NCI-H460 (cell line): ENCODE results near the gene ASCL2. TPM values are rescaled to one million over a fixed set of nuclear protein-coding genes. Genes with fewer than 3 reads are reported as not detected.
"Not testable (repeated sequence)": the region's sequence is repeated elsewhere in the genome, so short reads cannot be mapped to it uniquely, and the experiment has no call there.

Source experiments
- DNase-seq: peaks from one replicate; pipeline ENCODE4 v3.0.0-alpha.2; 2016; ENCODE audit warnings: low read depth; ENCODE audit errors: extremely low read depth
- total RNA-seq: library from RNA; depleted of rRNA; stranded (reverse); fragments of >200 nt; shearing (Covaris generic); gene quantifications from 2 replicates; pipeline ENCODE4 v1.2.3, GENCODE V29; 2014; rRNA removed

ASCL2 gene
- total RNA-seq, 1 experiment from 2014 or later, result not detected

DNA sequence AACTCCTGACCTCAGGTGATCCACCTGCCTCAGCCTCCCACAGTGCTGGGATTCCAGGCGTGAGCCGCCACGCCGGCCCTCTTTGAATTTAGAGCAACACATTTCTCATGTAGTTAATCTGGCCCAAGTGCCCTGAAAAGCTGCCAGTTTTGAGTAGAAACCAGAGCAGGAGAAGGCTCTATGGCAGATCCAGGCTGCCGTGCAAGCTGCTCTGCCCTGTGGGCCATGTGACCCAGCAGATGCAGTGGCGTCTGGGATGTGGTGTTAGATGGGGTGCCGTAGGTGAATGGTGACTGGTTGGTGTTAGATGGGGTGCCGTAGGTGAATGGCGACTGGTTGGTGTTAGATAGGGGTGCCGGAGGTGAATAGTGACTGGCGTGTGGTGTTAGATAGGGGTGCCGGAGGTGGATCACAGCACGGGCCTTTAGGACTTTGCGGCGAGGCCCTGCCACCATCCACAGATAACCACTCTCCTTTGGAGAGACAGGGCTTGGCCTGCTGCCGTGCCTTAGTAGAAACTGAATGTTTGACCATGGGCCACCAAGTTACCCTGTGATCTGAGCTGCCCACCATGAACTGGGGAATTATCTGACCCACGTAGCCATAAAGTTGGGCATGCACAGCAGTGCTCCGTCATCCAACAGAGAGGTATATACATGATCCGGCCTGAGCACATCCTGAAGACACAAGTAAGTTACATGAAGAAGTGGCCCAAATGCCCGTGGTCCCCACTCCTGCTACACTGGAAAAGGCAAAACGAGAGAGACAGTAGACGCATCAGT, 32.7 kb downstream of the ASCL2 start:
- no peak for DNase-seq

DNA sequence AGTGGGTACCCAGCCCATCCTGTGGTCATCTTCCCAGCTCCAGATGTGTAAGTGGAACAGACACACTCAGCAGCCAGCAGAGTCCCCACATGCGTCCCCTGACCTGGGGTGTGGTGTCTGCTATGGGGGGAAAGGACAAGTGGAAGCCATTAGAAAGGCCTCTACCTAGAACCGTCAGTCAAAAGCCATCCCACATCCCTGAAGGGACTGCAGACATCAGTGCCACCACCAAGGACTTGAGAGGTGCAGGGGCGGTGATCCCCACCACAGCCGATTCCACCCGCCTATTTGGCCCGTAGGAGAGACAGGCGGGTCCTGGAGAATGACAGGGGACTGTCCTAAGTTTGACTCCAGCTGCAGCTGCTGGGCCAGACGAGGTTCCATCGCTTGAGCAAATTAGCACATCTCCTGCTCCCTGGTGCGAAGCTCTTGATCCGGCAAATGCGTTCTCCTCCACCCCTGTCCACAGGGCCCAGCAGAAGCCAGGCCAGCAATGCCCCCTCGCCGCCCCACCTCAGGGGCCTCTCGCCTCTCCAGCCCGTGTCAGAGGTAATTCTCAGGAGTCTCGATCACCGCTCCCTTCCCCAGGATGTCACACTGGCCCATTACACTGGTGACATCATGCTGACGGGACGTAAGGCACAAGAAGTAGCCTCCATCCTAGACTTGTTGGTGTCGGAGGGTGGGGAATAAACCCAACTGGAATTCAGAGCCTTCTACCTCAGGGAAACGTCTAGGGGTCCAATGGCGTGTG, 33.8 kb downstream of the ASCL2 start:
- DNase-seq, result not testable (repeated sequence)

DNA sequence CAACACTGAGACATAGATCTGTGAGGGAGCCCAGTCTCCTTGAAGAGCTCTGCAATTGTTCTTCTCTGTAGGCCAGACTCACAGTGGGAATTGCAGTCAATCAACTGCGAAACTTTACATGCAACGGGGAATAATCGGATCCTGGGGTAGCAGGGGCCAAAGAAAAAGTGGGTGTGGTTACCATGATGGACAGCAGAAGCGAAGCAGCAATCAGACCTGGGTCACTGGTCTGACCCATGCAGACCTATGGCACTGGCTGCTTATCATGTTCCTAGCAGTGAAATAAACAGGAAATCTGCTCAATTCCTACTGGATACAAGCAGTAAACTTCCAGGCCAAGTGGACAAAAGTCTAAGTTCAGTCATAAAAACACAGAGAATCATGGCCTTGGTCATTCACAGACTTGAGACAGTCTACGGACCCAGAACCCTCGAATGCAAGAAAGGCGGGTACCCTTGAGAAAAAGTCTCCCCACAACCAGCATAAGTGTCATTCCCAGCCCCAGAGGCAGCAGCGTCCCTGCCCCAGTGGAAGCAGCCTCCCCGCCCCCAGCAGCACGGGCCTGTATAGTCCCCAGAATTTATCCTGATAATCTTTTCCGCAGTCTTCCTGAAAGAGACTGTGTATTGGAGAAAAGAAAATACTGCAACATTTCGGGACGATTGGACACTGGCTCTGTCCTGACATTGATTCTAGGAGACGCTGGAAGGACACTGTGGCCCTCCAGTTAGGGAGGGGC, 34.6 kb downstream of the ASCL2 start:
- no peak for DNase-seq

DNA sequence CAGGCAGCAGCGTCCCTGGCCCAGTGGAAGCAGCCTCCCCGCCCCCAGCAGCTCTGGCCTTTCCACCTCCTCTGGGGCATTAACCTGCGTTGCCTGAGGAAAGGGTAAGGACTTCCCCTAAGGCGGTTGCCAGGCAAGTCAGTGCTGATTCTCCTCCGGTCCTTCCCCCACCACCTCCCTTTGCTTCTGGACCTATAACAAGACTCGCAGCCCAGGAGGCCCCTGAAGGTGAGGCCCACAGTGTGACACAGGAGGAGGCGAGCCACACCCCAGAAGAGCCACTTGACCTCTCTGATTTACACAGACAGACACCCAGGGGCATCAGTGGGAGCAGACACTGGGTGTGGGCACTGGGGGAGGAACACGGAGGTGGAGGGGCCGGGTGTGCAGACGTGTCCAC, 35.4 kb downstream of the ASCL2 start:
- DNase-seq, result no peak

DNA sequence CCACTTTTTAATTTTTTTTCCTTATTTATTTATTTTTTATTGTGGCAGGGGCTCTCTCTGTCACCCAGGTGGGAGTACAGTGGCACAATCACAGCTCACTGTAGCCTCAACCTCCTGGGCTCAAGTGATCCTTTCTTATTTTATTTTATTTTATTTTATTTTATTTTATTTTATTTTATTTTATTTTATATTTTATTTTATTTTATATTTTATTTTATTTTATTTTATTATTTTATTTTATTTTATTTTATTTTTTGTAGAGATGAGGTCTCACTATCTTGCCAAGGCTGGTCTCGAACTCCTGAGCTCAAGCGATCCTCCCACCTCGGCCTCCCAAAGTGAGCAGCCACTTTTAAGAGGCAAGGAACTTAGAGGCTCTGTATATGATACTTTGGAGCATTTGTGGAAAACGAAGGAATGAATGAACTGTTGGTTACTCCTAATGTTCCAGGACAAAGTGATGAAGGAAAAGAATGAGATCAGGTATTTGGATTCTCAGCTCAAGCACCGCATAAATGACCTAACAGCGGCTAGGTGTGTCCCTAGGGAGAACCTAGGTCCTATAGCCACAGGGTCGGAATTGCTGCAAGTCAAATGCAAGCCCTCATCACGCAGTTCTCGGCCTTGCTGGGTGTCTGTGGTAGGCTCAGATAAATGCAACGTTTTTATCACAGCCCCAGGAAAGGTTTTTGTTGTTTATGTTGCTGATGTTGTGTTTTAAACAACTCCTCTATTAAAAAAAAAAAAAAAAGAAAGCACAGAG, 36.5 kb downstream of the ASCL2 start:
- no peak for DNase-seq

DNA sequence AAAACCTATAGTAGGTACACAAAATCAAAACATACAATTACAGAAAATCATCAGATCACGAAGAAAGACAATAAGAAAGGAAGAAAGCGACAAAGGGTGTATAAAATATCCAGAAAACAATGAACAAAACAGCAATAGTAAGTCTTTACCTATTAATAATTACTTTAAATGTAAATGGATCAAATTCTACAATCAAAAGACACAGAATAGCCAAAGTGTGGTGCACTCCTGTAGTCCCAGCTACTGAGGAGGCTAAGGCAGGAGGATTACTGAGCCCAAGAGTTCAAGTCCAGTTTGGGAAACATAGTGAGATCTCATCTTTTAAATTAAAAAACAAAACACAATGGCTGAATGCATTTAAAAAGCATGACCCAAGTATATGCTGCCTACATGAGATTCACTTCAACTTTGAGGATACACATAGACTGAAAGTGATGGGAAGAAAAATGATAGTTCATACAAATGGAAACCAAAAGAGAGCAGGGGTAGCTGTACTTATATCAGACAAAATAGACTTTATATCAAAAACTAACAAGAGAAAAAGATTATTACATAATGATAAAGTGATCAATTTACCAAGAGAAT, 40.6 kb downstream of the ASCL2 start:
- DNase-seq, result no peak

DNA sequence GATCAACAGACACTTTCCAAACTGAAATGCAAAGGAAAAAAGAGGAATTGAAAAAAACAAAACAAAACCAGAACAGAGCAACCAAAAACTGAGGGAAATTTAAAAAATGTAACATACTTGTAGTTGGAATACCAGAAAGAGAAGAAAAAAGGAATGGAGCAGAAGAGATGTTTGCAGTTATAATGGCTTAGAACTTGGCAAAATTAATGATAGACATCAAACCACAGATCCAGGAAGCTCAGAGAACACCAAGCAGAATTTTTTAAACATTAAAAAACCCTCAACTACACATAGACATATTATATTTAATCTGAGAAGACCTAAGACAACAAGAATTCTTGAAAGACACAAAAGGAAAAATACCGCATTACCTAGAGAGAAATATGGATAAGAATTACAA, 46.1 kb downstream of the ASCL2 start:
- no peak for DNase-seq

DNA sequence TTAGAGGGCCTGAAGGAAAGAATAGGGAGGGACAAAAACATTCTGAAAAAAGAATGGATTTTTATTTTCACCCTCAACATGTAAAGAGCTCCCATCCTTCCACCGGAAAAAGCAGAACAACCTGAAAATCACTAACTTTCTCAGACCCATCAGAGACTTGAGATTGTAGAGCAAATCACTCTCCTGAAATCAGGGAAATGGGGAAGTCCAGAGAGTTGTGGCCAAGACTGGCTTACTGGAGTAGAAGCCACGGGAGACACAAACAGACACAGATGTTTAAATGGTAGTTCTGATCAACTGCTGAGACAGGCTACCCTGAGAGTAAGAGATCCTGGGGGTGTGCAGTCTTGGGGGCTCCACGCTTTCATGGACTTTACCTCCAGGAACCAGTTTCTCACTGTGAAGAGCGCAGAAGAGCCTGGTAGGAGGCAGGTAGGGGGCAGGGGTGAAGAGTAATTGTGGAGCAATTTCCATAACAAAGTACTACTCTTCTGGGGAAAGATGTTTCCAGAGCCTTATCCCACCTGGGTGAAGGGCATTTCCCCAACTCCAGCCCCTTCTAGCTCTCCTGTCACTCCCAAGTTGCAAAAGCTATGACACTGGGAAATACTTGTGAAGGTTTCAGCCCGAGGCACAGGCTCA, 47.1 kb downstream of the ASCL2 start:
- DNase-seq, result no peak

DNA sequence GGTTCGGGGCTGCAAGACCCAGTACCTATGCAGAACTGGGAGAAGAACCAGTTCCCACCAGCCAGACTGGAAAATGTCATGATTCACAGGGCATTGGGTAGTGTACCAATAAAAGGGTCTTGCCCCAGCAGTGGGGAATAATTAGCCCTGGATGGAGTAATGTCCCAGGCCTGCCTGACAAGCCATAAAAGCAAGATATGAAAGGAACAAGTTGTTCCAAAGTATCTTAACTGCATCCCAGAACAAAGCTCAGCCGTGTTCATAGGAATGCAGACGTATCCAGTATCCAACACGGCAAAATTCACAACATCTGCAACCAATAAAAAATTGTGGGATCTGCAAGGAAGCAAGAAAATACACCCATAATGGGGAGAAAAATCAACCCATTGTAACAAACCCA, 47.9 kb downstream of the ASCL2 start:
- DNase-seq, result no peak

DNA sequence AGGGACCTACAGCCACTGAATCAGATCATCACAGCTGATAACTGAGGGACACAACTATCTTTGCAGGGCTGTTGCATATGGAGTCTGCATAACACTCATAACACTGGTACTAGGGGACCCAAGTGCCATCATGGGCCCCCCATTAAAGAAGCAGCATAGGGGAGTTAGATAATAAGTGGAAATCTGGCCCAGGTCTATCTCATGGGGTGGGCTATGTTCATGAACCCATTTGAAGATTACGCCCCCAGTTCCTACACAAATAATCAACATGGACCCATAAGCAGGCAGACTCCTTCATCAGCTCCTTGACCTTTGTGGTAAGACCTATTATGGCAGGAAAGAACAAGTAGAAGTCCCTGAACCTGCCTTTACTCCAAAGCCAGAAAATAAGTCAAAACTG, 48.8 kb downstream of the ASCL2 start:
- no peak for DNase-seq

DNA sequence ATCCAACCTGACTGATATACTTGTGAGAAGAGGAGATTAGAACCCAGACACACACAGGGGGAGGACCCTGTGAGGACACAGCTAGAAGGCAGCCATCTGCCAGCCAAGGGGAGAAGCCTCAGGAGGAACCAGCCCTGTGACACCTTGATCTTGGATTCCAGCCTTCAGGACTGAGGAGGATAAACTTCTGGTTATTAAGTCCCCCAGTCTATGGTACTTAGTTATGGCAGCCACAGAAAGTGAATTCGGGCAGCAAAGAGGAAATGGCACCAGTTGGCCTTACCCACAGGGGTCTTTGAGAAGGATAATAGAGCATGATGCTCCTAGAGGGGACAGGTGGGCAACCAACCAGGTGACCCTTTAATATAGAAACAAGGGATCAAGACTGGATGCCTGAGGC, 49.4 kb downstream of the ASCL2 start:
- DNase-seq, result no peak

DNA sequence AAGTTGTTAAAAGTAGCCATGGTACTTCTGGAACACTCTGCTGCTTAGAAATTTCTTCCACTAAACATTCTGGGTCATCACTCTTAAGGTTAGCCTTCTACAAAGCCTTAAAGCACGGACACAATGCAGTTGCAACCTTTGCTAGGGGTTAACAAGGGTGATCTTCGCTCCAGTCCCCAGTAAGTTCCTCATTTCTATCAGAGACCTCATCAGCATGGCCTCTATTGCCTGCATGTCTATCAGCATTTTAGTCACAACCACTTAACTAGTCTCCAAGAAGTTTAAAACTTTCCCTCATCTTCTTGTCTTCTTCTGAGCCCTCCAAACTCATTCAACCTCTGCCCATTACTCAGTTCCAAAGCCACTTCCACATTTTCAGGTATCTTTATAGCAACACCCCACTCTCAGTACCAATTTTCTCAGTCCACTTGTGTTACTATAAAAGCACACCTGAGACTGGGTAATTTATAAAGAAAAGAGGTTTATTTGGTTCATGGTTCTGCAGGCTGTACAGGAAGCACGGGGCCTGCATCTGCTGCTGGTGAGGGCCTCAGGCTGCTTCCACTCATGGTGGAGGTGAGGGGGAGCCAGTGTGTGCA, 50.1 kb downstream of the ASCL2 start:
- no peak for DNase-seq

DNA sequence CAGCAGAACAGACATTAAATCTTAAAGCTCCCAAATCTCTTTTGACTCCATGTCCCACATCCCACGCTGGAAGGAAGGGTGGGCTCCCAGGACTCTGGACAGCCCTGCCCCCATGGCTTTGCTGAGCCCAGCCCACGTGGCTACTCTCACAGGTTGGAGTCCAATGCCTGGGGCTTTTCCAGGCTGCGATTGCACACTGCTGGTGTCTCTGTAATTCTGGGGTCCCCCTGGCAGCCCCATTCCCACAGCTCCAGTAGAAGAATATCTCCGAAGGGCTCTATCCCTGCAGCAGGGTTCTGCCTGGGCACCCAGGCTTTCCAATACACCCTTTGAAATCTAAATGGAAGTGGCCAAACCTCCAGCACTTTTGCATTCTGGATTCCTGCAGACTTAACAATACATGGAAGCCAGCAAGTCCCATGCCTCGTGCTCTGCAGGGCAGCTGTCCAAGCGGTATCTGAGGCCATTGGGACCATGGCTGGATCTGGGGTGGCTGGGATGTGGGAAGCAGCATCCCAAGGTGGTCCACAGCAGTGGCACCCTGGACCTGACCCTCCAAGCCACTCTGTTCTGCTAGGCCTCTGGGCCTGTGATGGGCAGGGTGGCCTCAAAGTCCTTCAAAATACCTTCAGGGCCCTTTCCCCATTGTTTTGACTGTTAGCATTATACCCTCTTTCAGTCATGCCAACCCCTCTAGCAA, 50.9 kb downstream of the ASCL2 start:
- no peak for DNase-seq

Other genes starting within 250 kb of the ASCL2 start
- 0.15 and 0.20 TPM in 2 replicates for gene IGF2, start 131.2 kb downstream of the ASCL2 start, total RNA-seq
- not detected in 2 replicates for gene INS, start 109.4 kb downstream of the ASCL2 start, total RNA-seq
- gene TH, start 98.8 kb downstream of the ASCL2 start, total RNA-seq, result not detected in 2 replicates
- gene C11orf21, start 31.3 kb upstream of the ASCL2 start, total RNA-seq, result not detected in 2 replicates
- not detected in 2 replicates for gene TSPAN32, start 31.4 kb upstream of the ASCL2 start, total RNA-seq
- gene CD81, start 106.7 kb upstream of the ASCL2 start, total RNA-seq, result 75.2 and 83.6 TPM in 2 replicates
- gene TSSC4, start 130.2 kb upstream of the ASCL2 start, total RNA-seq, result 27.9 and 38.0 TPM in 2 replicates
- gene TRPM5, start 173.9 kb upstream of the ASCL2 start, total RNA-seq, result not detected in 2 replicates
- 0.26 TPM in 1 of 2 replicates, not detected in the other for gene KCNQ1, start 174.4 kb upstream of the ASCL2 start, total RNA-seq